IPS DF 19.7 (cell line): ENCODE results near the gene RPL4.
"Not testable (repeated sequence)": the region's sequence is repeated elsewhere in the genome, so short reads cannot be mapped to it uniquely, and the experiment has no call there.

Experiments used
- DNase-seq: peaks from one replicate; pipeline ENCODE4 v3.0.0-alpha.2; 2013; ENCODE audit warnings: low read depth, low spot score

Gene RPL4

GRCh38 chr15:66491846-66492245 lies 12.8 kb downstream of the RPL4 start:
- DNase-seq: no peak

- DNase-seq: no peak
These were observed 15.4 kb downstream of the RPL4 start for GRCh38 chr15:66489179-66489791.

- no peak for DNase-seq
These were observed 16.1 kb downstream of the RPL4 start for GRCh38 chr15:66488525-66488924.

- DNase-seq: no peak
These were observed 17.8 kb downstream of the RPL4 start for GRCh38 chr15:66486887-66487286.

GRCh38 chr15:66484539-66485112 lies 20.0 kb downstream of the RPL4 start:
- DNase-seq: no peak

- no peak for DNase-seq
These were observed 21.5 kb downstream of the RPL4 start for GRCh38 chr15:66483131-66483566.

- DNase-seq: no peak
These were observed 22.1 kb downstream of the RPL4 start for GRCh38 chr15:66482539-66482938.

DNA sequence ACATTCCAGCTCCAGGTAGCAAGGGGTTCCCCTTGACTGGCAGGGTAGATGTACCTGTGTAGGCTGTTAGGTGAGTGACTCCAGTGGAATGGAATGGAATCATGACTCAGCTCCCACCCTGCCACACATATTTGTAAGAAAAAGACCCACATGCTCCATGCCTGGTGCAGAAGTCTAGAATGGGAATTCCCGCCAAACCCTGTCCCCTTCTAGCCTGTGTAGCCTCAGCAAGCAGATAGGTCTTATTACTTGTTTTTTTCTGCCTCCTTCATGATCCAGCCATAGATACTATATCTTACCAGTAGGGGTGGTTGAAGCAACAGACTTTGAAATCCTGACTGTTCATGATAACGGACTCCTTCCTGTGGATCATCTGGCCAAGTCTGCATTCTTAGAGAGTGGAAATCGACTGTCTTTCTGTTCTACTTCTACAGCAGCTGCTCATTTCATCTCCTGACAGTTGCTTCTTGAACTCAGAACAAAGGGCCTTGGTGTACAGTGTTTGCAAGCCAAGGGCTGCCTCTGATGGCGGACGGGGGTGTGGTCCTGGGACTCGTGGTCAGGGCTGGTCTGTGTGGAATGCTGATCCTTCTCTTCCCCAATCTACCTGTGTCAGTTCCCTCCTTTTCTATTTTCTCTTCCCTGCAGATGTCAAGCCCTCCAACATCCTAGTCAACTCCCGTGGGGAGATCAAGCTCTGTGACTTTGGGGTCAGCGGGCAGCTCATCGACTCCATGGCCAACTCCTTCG lies 23.4 kb downstream of the RPL4 start:
- DNase-seq: no peak

DNA sequence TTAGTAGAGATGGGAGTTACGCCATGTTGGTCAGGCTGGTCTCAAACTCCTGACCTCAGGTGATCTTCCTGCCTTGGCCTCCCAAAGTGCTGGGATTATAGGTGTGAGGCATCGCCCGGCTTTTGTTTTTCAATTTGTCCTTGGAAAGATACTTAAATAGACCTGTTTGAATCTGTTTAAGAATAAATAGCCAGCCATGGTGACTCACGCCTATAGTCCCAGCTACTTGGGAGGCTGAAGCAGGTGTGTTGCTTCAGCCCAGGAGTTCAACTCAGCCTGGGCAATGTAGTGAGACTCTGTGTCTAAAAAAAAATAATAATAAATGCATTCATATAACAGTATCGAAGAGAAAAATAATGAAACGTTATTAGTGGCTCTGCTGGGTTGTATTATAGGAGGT lies 24.4 kb downstream of the RPL4 start:
- no peak for DNase-seq

GRCh38 chr15:66477011-66477410 lies 27.6 kb downstream of the RPL4 start:
- DNase-seq: no peak

GRCh38 chr15:66476535-66476934 lies 28.1 kb downstream of the RPL4 start:
- DNase-seq: no peak

DNA sequence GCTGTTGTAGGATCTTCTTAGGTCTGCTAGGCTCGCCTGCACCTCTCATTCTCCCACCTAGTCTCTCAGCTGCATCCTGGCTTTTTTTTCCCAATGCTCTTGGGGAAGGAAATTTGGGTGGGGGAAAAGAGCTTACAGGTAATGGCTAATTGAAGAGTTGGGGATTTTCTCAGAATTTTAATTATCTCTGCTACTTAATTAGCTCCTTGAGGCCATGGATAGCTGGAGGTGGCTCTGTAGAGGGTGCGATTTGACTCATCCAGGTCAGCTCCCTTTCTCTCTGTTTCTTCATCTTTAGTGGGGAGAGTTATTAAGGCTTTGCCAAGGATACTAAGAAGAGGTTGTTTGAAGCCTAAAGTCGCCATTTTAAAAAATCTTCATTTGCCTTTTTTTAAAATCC lies 29.7 kb downstream of the RPL4 start:
- DNase-seq: no peak

GRCh38 chr15:66474135-66474534 lies 30.5 kb downstream of the RPL4 start:
- peak; percentile 76 for DNase-seq

GRCh38 chr15:66472176-66472999 lies 32.3 kb downstream of the RPL4 start:
- no peak for DNase-seq

GRCh38 chr15:66470825-66471224 lies 33.8 kb downstream of the RPL4 start:
- DNase-seq: not testable (repeated sequence)

GRCh38 chr15:66467162-66468040 lies 37.3 kb downstream of the RPL4 start:
- DNase-seq: not testable (repeated sequence)

- not testable (repeated sequence) for DNase-seq
These were observed 39.4 kb downstream of the RPL4 start for GRCh38 chr15:66465294-66465693.

GRCh38 chr15:66462627-66463026 lies 42.0 kb downstream of the RPL4 start:
- no peak for DNase-seq

GRCh38 chr15:66461917-66462316 lies 42.7 kb downstream of the RPL4 start:
- no peak for DNase-seq

- not testable (repeated sequence) for DNase-seq
These were observed 43.4 kb downstream of the RPL4 start for GRCh38 chr15:66461294-66461693.
